ENCODE results near the gene CTSL.
A peak's percentile ranks its signal among the peaks of the same experiment; 100 is the strongest.

Gene CTSL

GRCh38 chr9:87701491-87701890 lies 24.4 kb upstream of the CTSL start:
- no peak for DNase-seq

- no peak for DNase-seq
Measured at GRCh38 chr9:87701931-87702421, 23.9 kb upstream of the CTSL start.

- DNase-seq: no peak
Measured at GRCh38 chr9:87702921-87703320, 23.0 kb upstream of the CTSL start.

- no peak for DNase-seq
Measured at GRCh38 chr9:87703636-87704276, 22.2 kb upstream of the CTSL start.

- DNase-seq: no peak
Measured at GRCh38 chr9:87704342-87704741, 21.6 kb upstream of the CTSL start.

GRCh38 chr9:87706066-87706739 lies 19.7 kb upstream of the CTSL start:
- no peak for DNase-seq

GRCh38 chr9:87707805-87708506 lies 18.0 kb upstream of the CTSL start:
- no peak for DNase-seq

GRCh38 chr9:87708546-87708945 lies 17.4 kb upstream of the CTSL start:
- DNase-seq: no peak

DNA sequence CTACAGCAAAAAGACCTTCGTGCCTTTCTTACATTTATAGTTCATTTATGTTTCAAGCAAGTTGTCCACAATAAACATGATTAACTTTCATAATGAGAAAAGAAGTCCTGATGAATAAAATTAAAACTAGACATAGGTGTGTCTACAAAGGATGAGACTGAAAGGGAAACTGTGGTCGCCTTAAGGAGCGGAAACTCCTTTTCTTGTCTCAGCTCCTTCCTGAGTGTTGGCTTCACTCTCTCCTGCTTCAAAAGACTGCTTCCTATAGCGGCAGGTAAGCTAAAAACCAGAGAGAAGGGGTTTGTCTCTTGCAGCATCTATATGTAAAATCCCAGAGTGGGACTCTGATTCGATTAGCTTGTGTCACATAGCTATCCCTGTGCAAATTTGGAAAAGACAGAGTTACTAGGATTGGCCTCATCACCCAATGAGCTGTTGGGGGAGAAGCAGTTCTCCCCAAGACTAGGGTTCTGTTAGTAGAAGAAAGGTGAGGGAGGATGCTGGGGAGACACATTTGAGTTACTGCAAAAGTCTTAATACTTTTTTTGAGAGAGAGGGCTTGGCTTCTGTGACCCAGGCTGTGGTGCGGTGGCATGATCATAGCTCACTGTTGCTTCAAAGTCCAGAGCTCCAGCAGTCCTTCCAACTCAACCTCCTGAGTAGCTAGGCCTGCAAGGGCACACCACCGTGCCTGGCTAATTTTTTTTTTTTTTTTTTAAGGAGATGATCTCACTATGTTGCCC lies 16.8 kb upstream of the CTSL start:
- DNase-seq: no peak

GRCh38 chr9:87710443-87710842 lies 15.5 kb upstream of the CTSL start:
- DNase-seq: no peak

GRCh38 chr9:87711857-87712800 lies 13.8 kb upstream of the CTSL start:
- no peak for DNase-seq

DNA sequence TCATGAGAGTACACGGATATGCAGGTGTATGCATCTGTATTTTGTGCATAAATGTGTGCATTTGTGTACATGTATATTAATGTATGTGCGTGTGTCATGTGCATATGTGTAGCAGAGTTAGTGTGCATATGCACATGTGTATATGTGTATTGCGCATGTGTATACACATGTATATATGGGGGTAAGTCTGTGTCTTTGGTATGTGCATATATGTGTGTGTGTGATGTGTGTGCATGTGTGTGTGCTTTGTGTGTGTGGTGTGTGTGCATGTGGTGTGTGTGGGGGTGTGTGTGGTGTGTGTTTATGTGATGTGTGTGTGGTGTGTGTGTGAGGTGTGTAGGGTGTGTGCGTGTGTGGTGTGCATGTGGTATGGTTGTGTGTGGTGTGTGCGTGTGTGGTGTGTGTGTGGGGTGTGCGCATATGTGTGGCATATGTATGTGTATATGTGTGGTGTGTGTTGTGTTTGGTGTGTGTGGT lies 13.1 kb upstream of the CTSL start:
- no peak for DNase-seq

GRCh38 chr9:87713278-87713987 lies 12.5 kb upstream of the CTSL start:
- peak; percentile 56 for DNase-seq

DNA sequence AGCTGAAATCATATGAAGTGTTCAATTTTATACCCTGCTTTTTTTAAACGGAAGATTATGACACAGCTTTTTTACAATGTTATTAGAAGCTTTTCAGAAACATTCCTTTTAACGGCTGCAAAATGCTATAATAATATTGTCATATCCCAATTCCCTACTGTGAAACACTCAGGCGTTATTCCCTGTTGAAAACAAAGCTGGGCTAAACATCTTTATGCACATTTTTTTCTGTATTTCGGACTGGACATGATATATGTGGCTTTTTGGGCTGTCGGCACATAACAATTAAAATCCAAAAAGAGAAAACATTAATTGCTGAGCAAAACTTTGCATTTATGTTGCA lies 12.0 kb upstream of the CTSL start:
- DNase-seq: no peak

DNA sequence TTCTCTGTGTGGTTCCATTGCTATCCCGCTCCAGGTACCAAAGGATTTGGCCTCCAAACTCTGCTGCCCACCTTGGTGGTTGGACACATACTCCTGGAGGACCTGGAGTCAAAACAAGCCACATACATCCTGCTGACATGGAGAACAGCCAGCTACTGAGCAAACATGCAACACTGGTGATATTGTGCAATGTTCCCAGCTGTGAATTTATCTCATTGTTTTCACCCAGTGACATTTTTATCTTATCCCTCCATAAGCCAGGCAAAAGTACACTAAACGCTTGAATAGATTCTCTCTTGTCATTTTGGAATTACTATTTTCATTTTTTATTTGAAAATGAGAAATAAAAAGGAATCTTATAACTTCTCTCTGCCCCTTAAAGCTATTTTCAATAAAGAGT lies 11.1 kb upstream of the CTSL start:
- no peak for DNase-seq

DNA sequence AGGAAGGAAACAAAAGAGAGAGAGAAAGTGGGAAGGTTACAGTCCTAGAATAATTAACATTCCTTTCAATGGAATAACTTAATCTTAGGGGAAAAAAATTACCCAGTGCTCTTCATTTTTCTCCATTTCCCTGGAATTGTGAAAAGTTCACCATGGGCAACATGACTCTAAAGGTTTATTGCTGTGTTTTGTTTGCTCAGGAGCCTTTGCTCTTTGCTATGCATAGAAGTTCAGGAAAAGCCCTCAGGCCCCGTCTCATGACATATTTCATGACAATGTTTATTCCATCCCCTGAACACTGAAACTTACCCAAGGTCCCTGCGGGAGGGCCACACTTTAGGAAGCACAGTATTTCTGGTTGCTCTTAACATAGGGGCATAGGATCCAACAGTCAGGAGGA lies 9.8 kb upstream of the CTSL start:
- DNase-seq: no peak

GRCh38 chr9:87717456-87717855 lies 8.5 kb upstream of the CTSL start:
- no peak for DNase-seq

- no peak for DNase-seq
Measured at GRCh38 chr9:87718231-87718630, 7.7 kb upstream of the CTSL start.

- no peak for DNase-seq
Measured at GRCh38 chr9:87718852-87719612, 6.9 kb upstream of the CTSL start.

DNA sequence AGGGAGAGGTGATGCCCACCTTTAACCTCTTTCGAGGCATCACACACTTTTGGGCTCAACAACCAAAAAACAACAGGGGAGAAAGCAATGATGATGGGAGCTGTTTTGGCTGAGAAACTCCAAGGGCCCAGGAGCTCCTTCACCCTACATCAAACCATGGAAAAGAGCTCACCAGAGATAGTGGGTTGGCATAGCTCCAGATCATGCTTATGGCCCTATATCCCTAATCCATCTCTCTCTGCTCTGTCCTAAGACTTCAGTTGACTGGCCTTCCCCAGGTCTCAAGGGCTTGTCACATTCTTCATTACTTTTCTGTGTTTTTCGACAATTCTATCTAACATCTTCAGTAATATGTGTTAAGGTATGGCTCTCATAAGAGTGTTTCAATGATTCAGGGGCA lies 5.7 kb upstream of the CTSL start:
- no peak for DNase-seq
